Daoy (cell line): Measurements from ENCODE around the gene POLR2B. TPM values are rescaled to one million over a fixed set of nuclear protein-coding genes. Genes with fewer than 3 reads are reported as not detected.
A peak's percentile ranks its signal among the peaks of the same experiment; 100 is the strongest.
"Not testable (repeated sequence)": the region's sequence is repeated elsewhere in the genome, so short reads cannot be mapped to it uniquely, and the experiment has no call there.

Experiments used
- DNase-seq: peaks from one replicate; pipeline ENCODE4 v3.0.0-alpha.2; 2015; ENCODE audit warnings: low read depth
- total RNA-seq: library from RNA; depleted of rRNA; stranded (reverse); fragments of >200 nt; shearing (Covaris generic); gene quantifications from 2 replicates; pipeline ENCODE4 v1.2.3, GENCODE V29; 2014

Gene POLR2B
- total RNA-seq, 1 experiment from 2014 or later: 103 TPM

DNA sequence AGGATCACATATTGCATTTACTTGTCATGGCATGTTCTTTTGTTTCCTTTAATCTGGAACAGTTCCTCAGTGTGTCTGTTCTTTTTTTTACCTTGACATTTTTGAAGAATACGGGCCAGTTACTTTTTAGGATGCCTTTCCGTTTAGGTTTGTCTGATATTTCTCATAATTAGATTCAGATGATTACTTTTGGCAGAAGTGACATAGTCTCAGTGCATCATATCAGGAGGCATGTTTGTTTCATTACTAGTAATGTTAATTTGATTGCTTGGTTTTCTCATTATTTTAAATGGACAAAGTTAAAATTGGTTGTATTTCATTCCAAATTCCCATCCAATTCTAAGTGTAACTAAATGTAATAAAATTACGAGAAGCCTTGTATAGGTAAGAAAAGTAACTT, 8.3 kb downstream of the POLR2B start:
- no peak for DNase-seq

DNA sequence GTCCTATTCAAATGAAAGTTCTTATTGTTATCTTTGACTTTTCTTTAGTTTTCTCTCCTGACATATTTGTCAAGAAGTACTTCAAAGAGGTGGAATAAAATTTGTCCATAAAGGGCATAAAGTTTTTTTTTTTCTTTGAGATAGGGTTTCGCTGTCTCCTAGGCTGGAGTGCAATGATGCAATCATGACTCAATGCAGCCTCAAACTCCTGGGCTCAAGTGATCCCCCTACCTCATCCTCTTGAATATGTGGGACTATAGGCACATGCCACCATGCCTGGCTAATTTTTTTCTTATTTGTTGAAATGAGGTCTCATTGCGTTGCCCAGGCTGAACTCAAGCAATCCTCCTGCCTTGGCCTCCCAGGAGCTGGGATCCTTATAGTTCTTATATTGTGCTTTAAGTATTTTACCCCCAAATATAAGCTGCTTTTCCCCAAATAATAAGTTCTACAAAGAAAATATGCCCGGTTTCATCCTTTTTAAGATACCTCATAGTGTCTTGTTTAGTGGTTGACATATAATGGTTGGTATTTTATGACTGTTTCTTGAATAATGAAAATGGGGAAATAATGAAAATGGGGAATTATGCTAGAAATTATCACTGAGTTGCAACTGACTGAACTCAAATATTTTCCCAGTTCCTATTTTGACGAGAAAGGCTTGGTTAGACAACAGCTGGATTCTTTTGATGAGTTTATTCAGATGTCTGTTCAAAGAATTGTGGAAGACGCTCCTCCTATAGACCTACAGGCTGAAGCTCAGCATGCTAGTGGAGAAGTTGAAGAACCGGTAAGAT, 11.6 kb downstream of the POLR2B start:
- DNase-seq: peak; percentile 6

DNA sequence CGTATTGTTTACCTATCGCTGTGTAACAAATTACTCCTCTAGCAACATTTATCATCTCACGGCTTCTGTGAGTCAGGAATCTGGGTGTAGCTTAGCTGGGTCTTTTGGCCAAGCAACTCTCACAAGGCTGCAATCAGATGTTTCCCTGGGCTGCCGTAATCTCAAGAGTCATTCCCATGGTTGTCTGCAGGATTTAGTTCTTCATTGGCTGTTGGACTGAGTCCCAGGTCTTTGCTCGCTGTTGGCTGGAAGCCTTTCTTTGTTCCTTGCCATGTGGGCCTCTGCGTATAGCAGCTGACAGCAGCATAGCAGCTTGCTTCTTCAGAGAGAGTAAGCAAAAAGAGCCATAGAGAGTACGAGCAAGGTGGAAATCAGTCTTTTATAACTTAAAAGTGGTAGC, 16.8 kb downstream of the POLR2B start:
- DNase-seq: peak; percentile 1

DNA sequence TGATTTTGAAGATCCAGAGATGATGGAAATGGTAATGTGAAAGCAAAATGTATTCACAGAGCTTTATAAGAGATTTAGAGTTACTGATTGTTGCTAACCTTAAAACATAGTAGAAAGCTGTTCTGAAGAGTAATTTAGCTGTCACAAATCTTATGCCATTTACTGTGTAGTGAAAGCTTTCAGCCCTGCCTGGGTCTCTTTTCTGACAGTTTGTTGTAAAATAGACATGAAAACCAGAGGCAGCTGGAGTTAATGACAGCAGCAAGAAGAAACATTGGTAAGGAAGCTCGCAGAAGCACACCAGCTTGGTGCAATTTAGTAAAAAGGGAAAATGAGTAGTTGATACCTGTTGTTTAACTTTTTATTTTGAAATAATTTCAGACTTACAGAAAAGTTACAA, 21.1 kb downstream of the POLR2B start:
- no peak for DNase-seq

DNA sequence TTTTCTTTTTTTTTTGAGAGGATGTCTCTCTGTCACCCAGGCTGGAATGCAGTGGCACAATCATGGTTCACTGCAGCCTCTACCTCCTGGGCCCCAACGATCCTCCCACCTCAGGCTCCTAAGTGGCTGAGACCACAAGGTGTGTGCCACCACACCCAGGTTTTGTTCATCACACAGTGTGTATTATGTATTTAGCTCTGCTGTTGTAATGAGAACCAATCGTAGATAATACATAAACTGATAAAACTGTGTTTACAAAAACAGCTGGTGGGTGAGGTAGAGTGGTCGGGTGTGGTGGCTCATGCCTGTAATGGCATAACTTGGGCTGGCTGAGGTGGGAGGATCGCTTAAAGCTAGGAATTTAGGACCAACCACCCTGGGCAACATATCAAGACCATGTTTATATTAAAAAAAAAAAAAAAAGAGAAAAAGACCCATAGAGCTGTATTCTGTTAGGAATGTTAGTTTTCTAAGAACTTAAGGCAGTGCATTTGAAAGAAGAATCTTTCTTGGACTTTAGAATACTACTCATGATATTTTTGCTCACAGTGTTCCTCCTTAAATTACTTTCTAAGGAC, 34.9 kb downstream of the POLR2B start:
- DNase-seq: no peak

DNA sequence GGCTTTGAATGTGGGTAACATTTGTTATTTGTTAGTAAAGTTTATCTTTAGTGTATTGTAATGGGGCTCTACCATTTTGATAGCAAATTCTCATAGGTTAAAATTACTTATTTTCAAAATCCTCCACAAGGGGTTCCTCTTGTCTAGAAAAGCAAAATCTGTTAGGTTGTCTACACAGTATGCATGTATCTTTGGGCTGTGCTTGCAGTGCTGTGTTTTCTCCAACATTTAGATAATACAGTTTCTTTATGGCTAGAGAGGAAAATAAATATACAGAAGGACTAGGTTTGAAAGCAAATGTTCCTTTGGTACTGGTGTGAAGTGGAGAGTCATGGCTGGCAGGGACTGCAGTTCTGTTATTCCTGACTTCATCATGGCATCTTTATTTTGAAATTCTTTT, 40.3 kb downstream of the POLR2B start:
- DNase-seq: no peak

DNA sequence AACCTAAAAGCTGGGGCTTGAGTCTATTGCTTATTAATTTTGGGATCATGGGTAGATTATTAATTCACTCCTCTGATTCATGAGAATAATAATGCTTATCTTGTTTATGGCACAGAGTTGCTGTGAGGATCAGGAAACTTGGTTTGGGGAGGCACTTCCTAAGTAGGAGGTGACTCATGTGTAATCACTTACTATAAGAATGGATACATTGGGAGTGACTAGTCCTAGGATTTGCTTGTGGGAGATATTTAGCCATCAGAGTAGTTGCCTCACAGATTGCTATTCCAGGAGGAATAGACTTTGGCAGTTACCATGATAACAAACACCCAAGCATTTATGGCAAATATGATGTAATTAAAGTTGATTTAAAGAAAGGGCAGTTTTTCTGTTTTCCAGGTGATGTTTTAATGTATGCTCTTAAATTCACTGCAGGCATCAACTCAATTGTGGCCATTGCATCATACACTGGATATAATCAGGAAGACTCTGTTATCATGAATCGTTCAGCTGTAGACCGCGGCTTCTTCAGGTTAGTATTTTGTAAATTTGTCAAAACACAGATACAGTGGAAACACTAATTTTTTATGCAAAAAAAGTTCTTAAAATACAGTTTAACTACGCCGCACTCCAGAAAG, 41.9 kb downstream of the POLR2B start:
- DNase-seq: peak; percentile 59

DNA sequence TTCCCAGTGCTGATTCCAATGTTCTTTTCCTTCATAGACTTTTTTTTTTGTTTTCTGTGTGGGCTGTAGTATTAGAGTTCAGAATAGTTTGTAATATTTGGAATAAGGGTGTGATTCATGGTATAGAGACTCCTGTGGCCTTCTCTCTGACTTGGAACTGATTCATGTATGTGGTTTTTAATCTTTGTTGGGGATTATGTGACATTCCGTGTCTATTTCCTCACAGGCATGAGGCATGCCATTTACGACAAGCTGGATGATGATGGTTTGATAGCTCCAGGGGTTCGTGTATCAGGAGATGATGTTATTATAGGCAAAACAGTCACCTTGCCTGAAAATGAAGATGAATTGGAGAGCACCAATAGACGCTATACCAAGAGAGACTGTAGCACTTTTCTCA, 44.4 kb downstream of the POLR2B start:
- peak; percentile 85 for DNase-seq

DNA sequence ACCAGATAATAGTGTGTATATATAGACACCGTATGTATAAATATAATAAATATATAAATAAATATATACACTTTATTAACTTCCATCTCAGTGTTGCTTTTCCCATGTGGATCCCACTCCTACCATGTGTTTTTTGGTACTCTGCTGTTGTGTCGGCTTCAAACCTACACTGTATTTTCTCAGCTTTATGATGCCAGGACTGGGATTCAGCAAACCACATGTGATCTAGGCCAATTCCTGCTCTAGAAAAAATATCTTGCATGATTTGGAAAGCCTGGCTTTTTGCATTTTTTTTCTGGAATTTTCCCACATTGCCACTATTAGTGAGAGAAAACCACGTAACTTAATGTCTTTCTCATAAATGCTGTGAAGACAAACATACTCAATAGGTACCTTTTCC, 55.8 kb downstream of the POLR2B start:
- no peak for DNase-seq

DNA sequence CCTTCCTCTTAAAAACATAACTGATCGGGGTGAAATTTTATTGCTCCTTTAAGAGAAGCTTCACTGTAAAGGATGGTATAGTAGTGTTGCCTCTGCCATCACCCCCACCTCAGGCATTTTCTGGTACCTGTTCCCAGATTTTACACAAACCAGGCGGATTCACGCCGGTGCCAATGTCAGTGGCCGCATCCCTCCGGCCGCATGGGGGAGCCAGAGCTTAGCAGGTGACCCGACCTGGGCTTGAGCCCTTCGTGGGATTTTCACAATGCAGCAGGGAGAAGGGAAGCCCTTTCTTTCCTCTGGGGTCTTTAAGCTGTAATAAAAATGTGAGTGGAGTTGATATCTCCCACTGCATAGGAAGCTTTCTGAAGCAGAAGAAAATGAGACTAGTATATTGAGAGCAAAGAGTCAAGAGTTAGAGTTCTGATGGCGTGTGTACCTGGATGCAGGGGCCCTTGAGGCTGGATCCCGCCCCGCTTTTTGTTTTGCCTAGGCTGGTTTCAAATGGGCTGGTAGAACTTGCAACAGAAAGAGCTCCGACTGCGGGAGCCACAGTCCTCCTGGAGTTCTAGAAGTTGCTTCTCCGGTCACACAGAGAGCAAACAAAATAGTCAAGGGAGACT, 59.4 kb downstream of the POLR2B start:
- peak; percentile 58 for DNase-seq

DNA sequence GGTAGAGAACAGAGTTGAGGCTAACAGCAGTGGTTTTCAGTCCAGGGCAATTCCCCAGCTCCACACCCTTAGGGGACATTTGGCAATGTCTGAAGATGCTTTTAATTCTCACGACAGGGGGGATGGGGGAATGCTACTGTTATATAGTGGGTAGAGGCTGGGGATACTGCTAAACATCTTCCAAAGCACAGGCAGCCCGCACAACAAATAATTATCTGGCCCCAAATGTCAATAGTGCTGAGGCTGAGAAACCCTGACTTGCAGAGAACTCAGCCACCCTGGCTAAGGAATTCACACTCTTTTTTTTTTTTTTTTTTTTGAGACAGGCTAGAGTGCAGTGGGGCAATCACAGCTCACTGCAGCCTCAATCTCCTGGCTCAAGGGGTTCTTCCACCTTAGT, 60.6 kb downstream of the POLR2B start:
- DNase-seq: no peak

DNA sequence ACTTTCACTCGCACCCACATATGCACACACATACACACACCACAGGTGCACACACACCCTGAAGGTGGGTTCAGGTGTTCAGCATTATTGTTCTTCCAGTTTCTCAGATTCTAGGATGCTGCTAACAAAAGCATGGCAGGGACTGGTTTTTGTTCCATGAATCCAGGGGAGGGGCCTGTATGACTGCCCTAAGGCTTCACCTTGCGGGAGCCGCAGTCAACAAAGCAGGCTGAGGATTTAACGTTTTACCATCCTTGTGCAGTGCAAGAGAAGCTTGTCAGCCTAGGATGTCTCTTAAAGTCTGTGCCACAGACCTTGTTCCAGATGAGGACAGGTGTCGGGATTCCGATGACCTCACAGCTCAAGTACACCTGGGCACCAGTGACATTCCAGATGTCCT, 61.8 kb downstream of the POLR2B start:
- no peak for DNase-seq

DNA sequence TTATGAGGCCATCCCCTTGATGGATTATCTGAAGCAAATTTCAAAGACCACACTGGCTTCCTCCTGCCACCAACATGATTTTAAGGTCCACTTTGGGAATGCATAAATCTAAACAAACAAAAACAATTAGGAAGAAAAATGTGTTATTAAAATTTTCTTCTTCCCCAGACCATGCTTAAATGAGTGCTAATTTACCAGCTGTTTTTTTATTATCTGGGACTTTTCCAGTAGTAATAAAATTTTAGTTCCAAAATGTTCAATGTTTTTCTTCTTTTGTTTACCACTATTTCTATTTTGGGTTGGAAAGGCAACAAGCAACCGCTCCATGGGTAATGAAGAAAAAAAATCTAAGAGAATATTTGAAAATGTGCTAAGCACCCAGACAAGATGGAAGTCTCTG, 62.3 kb downstream of the POLR2B start:
- DNase-seq: no peak

DNA sequence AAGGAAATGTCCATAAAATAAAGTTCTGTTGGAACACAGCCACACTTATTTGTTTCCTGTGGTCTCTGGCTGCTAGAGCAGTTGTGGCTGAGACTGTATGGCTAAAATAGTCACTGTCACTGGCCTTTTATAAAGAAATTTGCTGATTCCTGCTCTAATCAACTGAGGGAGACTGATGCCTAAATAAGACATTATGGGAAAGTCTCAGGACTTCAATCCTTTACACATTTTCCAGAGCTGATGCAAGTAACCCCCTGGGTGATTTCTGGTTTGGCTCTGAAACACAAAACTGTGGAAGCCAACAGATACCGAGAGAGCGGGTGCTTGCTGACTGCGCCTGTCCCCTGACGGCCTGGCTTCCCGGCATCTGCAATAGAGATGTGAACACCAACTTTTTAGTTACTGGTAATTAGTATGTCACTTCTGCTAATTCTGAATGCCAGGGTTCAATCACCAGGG, 64.0 kb downstream of the POLR2B start:
- DNase-seq: no peak

DNA sequence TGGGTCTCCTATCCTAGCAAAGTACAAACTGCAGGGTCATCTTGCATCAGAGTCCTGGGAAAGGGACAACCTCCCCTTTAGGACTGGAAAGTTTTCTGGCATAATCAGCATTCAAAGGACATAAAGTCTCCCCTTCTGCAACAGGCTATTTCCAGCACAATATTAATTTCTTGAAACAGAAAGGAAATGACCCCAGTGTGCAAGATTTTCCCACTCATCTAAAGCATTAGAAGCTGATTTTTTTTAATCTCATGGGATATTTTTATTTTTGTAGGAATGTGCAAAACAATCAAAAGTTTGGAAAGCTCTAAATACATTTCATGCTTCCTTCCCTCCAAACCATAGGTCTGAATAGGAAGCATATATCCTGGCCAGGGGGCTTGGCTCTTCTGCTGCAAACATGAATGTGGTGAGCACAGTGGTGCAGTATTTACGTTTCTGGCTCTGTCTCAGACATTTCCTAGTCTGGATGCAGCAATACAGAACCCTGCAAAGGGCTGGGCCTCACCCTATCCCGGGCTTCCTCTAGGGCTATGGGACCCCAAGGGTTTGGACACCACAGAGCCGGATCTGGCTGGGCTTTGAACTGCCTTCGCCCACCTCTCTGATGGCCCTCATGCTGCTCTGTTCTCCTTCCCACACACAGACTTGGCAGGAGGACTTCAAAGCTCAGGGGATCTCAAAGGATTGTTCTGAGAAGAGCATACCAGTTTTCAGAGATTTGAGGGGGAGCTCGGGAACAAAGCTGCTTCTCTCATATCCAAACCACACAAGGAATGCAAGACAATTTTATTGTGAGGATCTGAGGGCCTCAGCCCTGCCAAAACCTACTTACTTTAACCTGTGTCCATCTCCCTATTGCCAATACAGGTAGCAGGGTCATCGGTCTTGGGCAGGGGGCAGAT, 64.9 kb downstream of the POLR2B start:
- peak; percentile 6 for DNase-seq

DNA sequence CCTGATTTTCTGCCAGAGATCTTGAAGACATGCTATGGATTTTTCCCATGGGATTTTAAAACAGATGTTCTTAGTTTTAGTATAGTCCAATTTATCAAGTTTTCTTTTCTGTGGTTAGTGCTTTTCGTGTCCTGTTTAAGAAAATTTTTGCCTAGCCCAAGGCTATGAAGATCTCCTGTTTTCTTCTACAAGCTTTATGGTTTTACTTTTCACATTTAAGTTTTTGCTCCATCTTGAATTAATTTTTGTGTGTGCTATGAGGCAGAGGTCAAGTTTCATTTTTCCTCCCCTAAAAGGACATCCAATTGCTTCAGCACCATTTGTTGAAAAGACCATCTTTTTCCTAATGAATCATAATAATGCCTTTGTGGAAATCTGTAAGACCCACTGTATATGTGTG, 65.6 kb downstream of the POLR2B start:
- DNase-seq: no peak

DNA sequence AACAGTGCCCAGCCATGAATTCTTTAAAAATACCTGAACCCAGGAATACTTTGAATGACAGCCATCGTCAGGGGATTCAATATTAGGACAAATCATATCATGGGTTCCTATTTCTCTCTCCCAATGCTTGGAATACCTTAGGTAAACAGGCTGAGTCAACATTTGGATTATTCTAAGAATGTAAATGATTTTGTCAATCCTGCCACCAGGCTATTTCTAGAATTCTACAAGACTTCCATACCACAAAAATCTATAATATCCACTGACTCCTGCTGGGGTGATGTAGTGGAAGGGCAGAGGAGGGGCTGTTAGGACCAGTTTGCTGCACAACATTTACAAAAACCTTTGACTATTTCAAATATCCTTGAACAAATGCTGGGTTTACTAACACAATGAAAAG, 66.3 kb downstream of the POLR2B start:
- no peak for DNase-seq

DNA sequence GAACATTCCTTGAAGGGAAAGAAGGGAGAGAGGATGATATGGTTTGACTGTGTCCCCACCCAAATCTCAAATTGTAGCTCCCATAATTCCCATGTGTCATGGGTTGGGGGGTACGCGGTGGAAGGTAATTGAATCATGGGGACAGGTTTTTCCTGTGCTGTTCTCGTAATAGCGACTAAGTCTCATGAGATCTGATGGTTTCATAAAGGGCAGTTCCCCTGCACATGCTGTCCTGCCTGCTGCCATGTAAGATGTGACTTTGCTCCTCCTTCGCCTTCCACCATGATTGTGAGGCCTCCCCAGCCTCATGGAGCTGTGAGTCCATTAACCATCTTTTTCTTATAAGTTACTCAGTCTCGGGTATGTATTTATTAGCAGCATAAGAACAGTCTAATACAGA, 68.3 kb downstream of the POLR2B start:
- DNase-seq: not testable (repeated sequence)

DNA sequence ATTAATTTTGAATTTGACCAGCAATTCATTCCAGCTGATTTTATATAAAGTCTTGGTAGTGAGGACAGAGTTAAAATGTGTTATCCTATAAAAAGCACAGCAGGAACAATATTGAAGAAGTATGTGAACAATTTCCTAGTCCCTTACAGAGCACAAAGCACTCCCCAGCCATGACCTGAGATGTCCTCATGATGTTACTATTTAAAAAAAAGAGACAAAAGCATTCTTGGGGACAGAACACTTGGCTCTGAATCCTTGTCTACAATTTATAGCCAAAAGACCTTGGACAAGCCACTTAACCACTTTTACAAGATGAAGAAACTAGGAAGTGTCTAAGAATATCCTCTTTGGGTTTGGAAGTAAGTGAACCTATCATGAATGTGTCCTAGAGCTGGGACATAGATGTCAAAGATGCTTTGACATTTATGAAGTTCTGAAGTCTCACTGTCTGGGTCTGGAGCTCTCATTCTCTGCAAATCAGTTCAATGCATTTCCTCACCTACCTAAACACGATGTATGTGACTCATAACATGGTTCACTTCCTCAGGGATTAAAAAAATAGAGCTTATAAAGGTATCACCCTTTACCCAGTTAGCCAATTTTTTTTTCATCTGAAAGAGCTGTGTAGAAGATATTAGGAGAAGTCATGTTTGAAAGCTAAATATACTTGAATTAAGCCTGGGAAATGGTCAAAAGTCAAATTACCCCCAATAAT, 70.1 kb downstream of the POLR2B start:
- DNase-seq: no peak

DNA sequence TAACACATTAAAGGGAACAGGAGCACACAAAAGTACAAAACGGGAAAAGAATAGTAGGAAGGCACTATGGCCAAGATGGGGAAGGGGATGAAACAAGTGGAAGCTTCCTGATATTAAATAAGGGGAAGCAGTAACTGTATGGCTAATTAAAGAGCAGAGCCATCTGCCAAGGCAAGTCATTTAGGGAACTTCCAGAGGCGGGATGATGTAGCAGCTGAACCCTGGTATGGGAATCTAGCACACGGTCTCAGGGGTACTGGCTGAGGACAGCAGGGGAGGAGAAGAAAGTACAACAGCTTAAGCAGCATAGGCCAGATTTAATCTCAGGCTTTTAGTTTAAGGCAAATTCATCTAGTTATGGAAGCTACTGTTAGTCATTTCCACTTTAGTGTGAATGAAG, 72.4 kb downstream of the POLR2B start:
- DNase-seq: no peak

DNA sequence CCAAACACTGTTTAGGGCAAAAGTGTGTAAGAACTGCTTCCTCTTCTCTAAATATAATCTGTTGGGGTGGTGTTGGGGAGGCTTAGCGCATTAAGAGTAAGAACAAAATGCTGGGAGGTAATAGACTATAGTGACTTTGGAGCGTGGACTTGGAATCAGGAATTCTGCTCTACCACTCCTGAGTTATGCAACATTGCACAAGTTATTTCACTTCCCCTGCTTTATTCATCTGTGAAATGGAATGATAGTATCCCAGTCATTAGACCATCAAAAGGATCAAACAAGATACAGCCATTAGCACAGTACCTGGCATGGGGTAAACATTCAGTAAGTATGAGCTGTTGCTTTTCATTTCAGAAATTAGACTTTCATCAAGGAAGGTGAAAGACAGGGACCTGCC, 72.8 kb downstream of the POLR2B start:
- DNase-seq: no peak
